HEK293T (cell line): ENCODE measurements around the gene MARVELD1.

Experiments
- CTCF ChIA-PET: fragments of 350-600 bp; formaldehyde crosslinking; extraction: SDS; loops from one replicate; lab custom pipeline; 2021; ENCODE audit warnings: antibody characterized with exemption, inconsistent platforms; lab: Yijun Ruan, JAX
- POLR2A ChIA-PET: fragments of 350-600 bp; formaldehyde crosslinking; extraction: SDS; loops from one replicate; lab custom pipeline; 2020; ENCODE audit warnings: antibody characterized with exemption, inconsistent platforms; lab: Yijun Ruan, JAX
- DNase-seq: peaks from one replicate; pipeline ENCODE4 v3.0.0; 2012; ENCODE audit warnings: mixed read lengths; ENCODE audit errors: extremely low spot score
- ARNT ChIP-seq: fragments of 450-650 bp; IDR thresholded peaks from 2 replicates; pipeline ENCODE4 v1.6.1; 2017; ENCODE audit warnings: mild to moderate bottlenecking
- BHLHE40 ChIP-seq: fragments of 450-650 bp; IDR thresholded peaks from 2 replicates; pipeline ENCODE4 v1.6.1; 2016; ENCODE audit warnings: mild to moderate bottlenecking, moderate library complexity, borderline replicate concordance
- CTBP1 ChIP-seq: fragments of 450-650 bp; IDR thresholded peaks from 2 replicates; pipeline ENCODE4 v1.6.1; 2016; ENCODE audit warnings: borderline replicate concordance
- ELF4 ChIP-seq: fragments of 450-650 bp; IDR thresholded peaks from 2 replicates; pipeline ENCODE4 v1.6.1; 2017; ENCODE audit warnings: antibody characterized with exemption
- FOXA1 ChIP-seq: fragments of 450-650 bp; IDR thresholded peaks from 2 replicates; pipeline ENCODE4 v1.6.1; 2016; ENCODE audit warnings: mild to moderate bottlenecking
- FOXK2 ChIP-seq: fragments of 450-650 bp; IDR thresholded peaks from 2 replicates; pipeline ENCODE4 v1.6.1; 2016; ENCODE audit warnings: mild to moderate bottlenecking
- FOXM1 ChIP-seq: fragments of 450-650 bp; IDR thresholded peaks from 2 replicates; pipeline ENCODE4 v1.6.1; 2017; ENCODE audit warnings: mild to moderate bottlenecking, borderline replicate concordance
- HDGF ChIP-seq: fragments of 450-650 bp; IDR thresholded peaks from 2 replicates; pipeline ENCODE4 v1.6.1; 2017; ENCODE audit warnings: antibody characterized with exemption, borderline replicate concordance
- L3MBTL2 ChIP-seq: fragments of 450-650 bp; conservative IDR thresholded peaks from 2 replicates; pipeline ENCODE4 v1.6.1; 2016; ENCODE audit warnings: mild to moderate bottlenecking
- LEF1 ChIP-seq: fragments of 450-650 bp; IDR thresholded peaks from 2 replicates; pipeline ENCODE4 v1.6.1; 2017; ENCODE audit warnings: mild to moderate bottlenecking, borderline replicate concordance
- NFRKB ChIP-seq: fragments of 450-650 bp; IDR thresholded peaks from 2 replicates; pipeline ENCODE4 v1.6.1; 2016; ENCODE audit warnings: mild to moderate bottlenecking, moderate library complexity
- SP1 ChIP-seq: fragments of 450-650 bp; IDR thresholded peaks from 2 replicates; pipeline ENCODE4 v1.6.1; 2017
- SUZ12 ChIP-seq: fragments of 450-650 bp; IDR thresholded peaks from 2 replicates; pipeline ENCODE4 v1.6.1; 2016; ENCODE audit warnings: mild to moderate bottlenecking
- TARDBP ChIP-seq: fragments of 450-650 bp; IDR thresholded peaks from 2 replicates; pipeline ENCODE4 v1.6.1; 2016
- ZNF384 ChIP-seq: fragments of 450-650 bp; IDR thresholded peaks from 2 replicates; pipeline ENCODE4 v1.6.1; 2016
- TF ChIP-seq, protein P1 (sequence below): fragments of 450-650 bp; IDR thresholded peaks from 2 replicates; pipeline ENCODE4 v1.6.1; 2016

Gene MARVELD1

DNA sequence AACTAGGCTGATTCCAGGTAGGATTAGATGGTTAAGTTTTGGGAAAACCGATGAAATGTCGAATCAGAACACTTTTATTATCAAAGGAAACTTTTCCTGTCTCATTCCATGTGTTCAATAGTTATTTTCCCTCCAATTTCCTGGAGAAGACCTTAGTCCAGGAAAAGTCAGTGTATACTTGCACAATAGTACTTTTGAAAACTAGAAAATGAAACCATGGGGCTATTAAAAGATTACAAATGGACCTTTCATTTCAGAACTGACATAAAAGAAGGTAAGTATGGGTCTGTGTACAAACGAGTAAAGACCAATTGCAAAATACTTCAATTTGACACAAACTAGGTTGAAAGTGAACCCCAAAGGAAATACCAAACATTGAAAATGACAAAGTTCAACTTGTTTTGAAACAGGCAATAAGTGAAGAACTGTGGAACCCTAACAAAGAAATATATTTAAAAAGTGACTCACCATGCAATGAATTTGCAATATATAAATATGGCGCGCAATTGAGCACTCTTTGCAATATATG is 28.6 kb upstream of the MARVELD1 start:
- no peak for DNase-seq
- TF ChIP-seq SP1, result no peak
- TF ChIP-seq L3MBTL2, result peak; percentile 70
- CTCF ChIA-PET, result interaction anchor here (2.7 kb wide), 2 partner anchors 16 to 24 kb away, joined by 8 to 11 read pairs; no protein-coding TSS in a partner anchor
- POLR2A ChIA-PET, result interaction anchor here (4.5 kb wide), 1 partner anchor 29 kb away, joined by 42 read pairs; the partner anchor contains the start of gene MARVELD1

DNA sequence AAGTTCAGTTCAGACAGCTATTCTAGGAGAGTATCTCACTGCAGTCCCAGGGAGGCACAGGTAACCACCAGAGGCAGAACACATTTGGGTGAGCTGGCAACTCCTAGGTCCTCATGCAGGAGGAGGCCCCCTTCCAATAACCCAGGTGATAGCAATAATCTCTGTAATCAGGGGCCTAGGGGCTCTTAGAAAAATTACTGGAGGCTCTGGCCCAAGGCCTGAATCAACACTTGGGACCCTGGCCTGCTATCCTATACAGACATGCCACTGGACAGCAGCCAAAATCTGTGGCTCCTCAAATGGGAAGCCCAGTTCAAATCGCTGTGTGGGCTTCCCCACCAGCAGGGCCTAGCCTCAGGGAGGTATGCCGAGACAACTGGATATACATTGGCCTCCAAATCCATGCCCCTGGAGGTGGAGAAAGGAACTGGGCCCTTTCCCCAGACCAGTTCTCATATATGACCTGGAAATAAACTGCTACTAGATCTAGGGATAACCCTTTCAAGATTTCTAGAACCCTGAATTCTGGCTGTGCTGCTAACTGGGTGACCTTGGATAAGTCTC is 28.1 kb upstream of the MARVELD1 start:
- ChIA-PET POLR2A (interaction anchor here (4.5 kb wide), 1 partner anchor 28 kb away, joined by 42 read pairs; the partner anchor contains the start of gene MARVELD1), CTCF (interaction anchor here (0.9 to 4.2 kb wide), 4 partner anchors 8 to 1753 kb away, joined by 3 to 37 read pairs (median 6); no protein-coding TSS in a partner anchor)
- DNase-seq, result peak; percentile 71
- TF ChIP-seq, protein P1, sequence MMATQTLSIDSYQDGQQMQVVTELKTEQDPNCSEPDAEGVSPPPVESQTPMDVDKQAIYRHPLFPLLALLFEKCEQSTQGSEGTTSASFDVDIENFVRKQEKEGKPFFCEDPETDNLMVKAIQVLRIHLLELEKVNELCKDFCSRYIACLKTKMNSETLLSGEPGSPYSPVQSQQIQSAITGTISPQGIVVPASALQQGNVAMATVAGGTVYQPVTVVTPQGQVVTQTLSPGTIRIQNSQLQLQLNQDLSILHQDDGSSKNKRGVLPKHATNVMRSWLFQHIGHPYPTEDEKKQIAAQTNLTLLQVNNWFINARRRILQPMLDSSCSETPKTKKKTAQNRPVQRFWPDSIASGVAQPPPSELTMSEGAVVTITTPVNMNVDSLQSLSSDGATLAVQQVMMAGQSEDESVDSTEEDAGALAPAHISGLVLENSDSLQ, result no peak
- TF ChIP-seq FOXM1, result no peak
- TF ChIP-seq L3MBTL2, result no peak
- no peak for TF ChIP-seq ZNF384
- TF ChIP-seq BHLHE40, result no peak
- no peak for TF ChIP-seq CTBP1

DNA sequence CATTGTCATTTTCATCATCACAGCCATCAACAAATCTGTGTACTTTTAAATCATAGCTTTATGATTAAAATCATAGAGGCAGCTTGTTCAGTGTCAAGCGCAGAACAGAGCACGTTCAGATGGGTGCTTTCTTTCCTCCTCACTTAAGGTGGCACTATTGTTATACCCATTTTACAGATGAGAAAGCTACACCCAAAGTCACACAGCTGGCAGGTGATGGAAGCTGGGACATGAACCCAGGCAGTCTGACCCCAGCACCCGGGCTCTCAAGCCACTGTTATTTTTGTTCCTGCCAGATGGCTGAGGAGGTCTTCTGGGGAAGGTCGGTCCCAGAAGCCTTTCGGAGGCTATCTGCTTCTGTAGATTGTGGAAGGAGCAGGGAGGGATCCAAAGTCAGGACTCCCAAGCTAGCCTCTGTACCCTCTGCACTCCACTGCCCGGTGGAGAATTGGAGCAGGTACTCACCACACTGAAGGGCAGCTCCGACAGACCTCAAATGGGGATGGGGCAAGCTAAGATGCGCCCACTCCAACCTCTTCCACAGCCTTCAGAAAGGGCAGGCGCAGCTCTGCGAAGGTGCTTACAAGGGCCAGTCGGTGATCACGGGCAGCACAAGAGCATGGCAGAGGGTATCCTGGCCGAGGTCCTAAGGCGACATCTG is 27.1 kb upstream of the MARVELD1 start:
- no peak for DNase-seq
- TF ChIP-seq LEF1, result no peak
- no peak for TF ChIP-seq BHLHE40
- no peak for TF ChIP-seq ARNT
- TF ChIP-seq L3MBTL2, result peak; percentile 38; the same call in 1 of the 2 replicates
- TF ChIP-seq FOXK2, result no peak
- no peak for TF ChIP-seq ZNF384
- ChIA-PET POLR2A (interaction anchor here (0.7 to 4.5 kb wide), 16 partner anchors 9 to 50 kb away, joined by 3 to 42 read pairs (median 8); partner anchors contain the start of genes MARVELD1, PI4K2A and ZFYVE27), CTCF (interaction anchor here (0.6 to 4.2 kb wide), 10 partner anchors 9 to 1753 kb away, joined by 3 to 37 read pairs (median 3); partner anchors contain the start of gene ANKRD2)

GRCh38 chr10:97686962-97687784 is 26.4 kb upstream of the MARVELD1 start, which contains the start of gene AVPI1:
Gene AVPI1 (minus strand): TSS chr10:97687241. CDS start chr10:97679905, 7,336 bp downstream.
- ChIA-PET POLR2A (interaction anchor here (0.7 to 4.5 kb wide), 19 partner anchors 9 to 75 kb away, joined by 3 to 42 read pairs (median 6); partner anchors contain the start of genes MARVELD1, PI4K2A and ZFYVE27), CTCF (interaction anchor here (0.6 to 4.2 kb wide), 11 partner anchors 9 to 354 kb away, joined by 3 to 37 read pairs (median 4); partner anchors contain the start of gene ANKRD2)
- TF ChIP-seq L3MBTL2 (peak; percentile 92), CTBP1 (no peak), SP1 (peak; percentile 94)
- TF ChIP-seq, protein P1, result peak; percentile 97
- peak; percentile 99 for DNase-seq

GRCh38 chr10:97687785-97688781 is 25.4 kb upstream of the MARVELD1 start:
- no peak for TF ChIP-seq TARDBP
- TF ChIP-seq, protein P1, result no peak
- no peak for TF ChIP-seq NFRKB
- TF ChIP-seq ZNF384, result no peak
- no peak for TF ChIP-seq ELF4
- no peak for TF ChIP-seq CTBP1
- no peak for TF ChIP-seq HDGF
- no peak for TF ChIP-seq ARNT
- TF ChIP-seq LEF1, result no peak
- no peak for TF ChIP-seq FOXK2
- no peak for TF ChIP-seq BHLHE40
- no peak for TF ChIP-seq FOXA1
- TF ChIP-seq SP1, result no peak
- no peak for TF ChIP-seq FOXM1
- TF ChIP-seq SUZ12, result no peak
- TF ChIP-seq L3MBTL2, result no peak
- no peak for DNase-seq
- ChIA-PET CTCF (interaction anchor here (0.6 to 4.2 kb wide), 5 partner anchors 11 to 47 kb away, joined by 3 to 37 read pairs (median 4); no protein-coding TSS in a partner anchor), POLR2A (interaction anchor here (0.7 to 4.5 kb wide), 16 partner anchors 9 to 76 kb away, joined by 3 to 42 read pairs (median 7); partner anchors contain the start of genes MARVELD1 and ZFYVE27)
